Measurements from ENCODE around the gene ASMTL.

GRCh38 chrX:1435241-1435895 is 17.3 kb downstream of the ASMTL start:
- TF ChIP-seq CTCF (IDR thresholded peaks at IDR 0.05; ENCODE audit: insufficient read depth, low read length, poor library complexity, severe bottlenecking), result no peak
- no peak for TF ChIP-seq EZH2phosphoT487 (conservative IDR thresholded peaks at IDR 0.05; ENCODE audit: low read length)

Data from SU-DHL-6 (cell line).